ENCODE data around the gene ST8SIA5. TPM values are rescaled to one million over a fixed set of nuclear protein-coding genes. Genes with fewer than 3 reads are reported as not detected.

The ST8SIA5 gene
- total and polyA plus RNA-seq, 2 of the 4 experiments (the other 2 are of a cell fraction), result 0.03 TPM; not detected in 1

DNA sequence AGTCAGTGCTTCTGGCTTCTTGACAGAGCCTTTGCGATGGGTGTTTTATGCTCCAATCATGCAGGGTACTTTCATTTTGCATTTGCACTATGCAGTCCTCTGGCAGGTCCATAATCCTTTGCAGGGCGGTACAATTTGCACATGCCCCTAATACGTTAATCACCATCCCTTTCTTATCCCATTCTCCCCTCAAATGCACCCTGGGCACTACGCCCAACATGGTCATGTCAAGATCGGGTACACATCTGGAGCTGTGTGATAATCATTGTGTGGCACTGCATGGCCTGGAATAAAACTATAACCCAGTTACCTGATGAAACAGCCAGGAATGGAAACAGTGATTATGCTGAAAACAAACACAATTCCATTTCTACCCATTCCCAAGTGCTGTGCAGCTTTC, 127.5 kb downstream of the ST8SIA5 start:
- Histone ChIP-seq H2BK15ac (ENCODE audit: low read depth, low read length) (no peak overlapping the region), H2BK120ac (ENCODE audit: low read depth, low read length) (no peak overlapping the region), H3K14ac (replicated peaks; ENCODE audit: low read depth, low read length) (no peak overlapping the region), H3K4me2 (ENCODE audit: low read depth, low read length) (no peak overlapping the region), H3K4ac (ENCODE audit: low read depth, low read length) (no peak overlapping the region), H3K27me3 (ENCODE audit: control insufficient read depth, insufficient read depth, low read length) (no peaks in the 10 kb centered on the region), H3K79me1 (ENCODE audit: low read depth in 1 of 2, low read length in 2 of 2) (no peaks in the 10 kb centered on the region), H2AK9ac (replicated peaks; ENCODE audit: low read depth, low read length, poor library complexity) (no peak overlapping the region), H3K4me3 (ENCODE audit: insufficient read depth, low read depth, low read length) (no peak overlapping the region), H2BK5ac (ENCODE audit: low read depth, low read length, poor library complexity, severe bottlenecking) (no peak overlapping the region), H3K9me1 (ENCODE audit: insufficient read depth, low read length) (no peaks in the 10 kb centered on the region), H4K91ac (ENCODE audit: insufficient read depth, low read depth, low read length) (no peak overlapping the region), H3K23ac (ENCODE audit: low read depth, low read length) (no peak overlapping the region), H3K27ac (ENCODE audit: insufficient read depth, low read length) (no peak overlapping the region), H3K9me3 (ENCODE audit: control insufficient read depth, insufficient read depth, low read length) (no peaks in the 10 kb centered on the region), H3K18ac (ENCODE audit: low read depth, low read length) (no peak overlapping the region), H4K20me1 (ENCODE audit: insufficient read depth, low read length) (no peaks in the 10 kb centered on the region), H3K36me3 (ENCODE audit: control insufficient read depth, insufficient read depth, low read length) (no peaks in the 10 kb centered on the region), H2AK5ac (ENCODE audit: low read depth, low read length) (no peak overlapping the region), H3K56ac (ENCODE audit: extremely low read depth, insufficient read depth, low read length) (no peak overlapping the region), H4K5ac (ENCODE audit: low read depth, low read length) (no peak overlapping the region), H2BK20ac (ENCODE audit: low read depth, low read length) (no peak overlapping the region), H3K4me1 (ENCODE audit: control insufficient read depth, insufficient read depth, low read length) (no peaks in the 10 kb centered on the region), H3K9ac (ENCODE audit: low read depth, low read length) (no peak overlapping the region), H4K8ac (ENCODE audit: low read depth in 2 of 2, low read length in 2 of 2) (no peak overlapping the region), H2AFZ (replicated peaks; ENCODE audit: low read length, poor library complexity) (no peak overlapping the region)
- ATAC-seq (ENCODE audit: low read depth) (no peak), DNase-seq (no peak)
- no CpG with 5 or more reads among the region's 5 CpGs for WGBS, 2 experiments (ENCODE audit: extremely low coverage in 2 of 2, insufficient read length in 1 of 2)
- BruUV-seq (replicated peaks), result no TSS peak
- dilution Hi-C loops (cut with HindIII; ENCODE audit: low sequenced_read_pairs, unreplicated experiment), result no loop called here
- ChIA-PET POLR2A (ENCODE audit: unreplicated experiment) (interaction anchor here (0.6 kb wide), 1 partner anchor 516 kb away, joined by 5 read pairs; no protein-coding TSS in a partner anchor), CTCF (no interaction called here)
- in situ Hi-C loops (cut with MboI; ENCODE audit: low sequenced_read_pairs), result no loop called here
- TF ChIP-seq NFE2L2 (IDR thresholded peaks at IDR 0.05; ENCODE audit: low read depth, low read length) (no peak), RFX5 (IDR thresholded peaks at IDR 0.05; ENCODE audit: low read depth, low read length) (no peak), CEBPB (IDR thresholded peaks at IDR 0.05; ENCODE audit: low read depth, low read length) (no peak), CHD1 (IDR thresholded peaks at IDR 0.05; ENCODE audit: low read depth, low read length) (no peak), MXI1 (IDR thresholded peaks at IDR 0.05; ENCODE audit: borderline replicate concordance, low read depth, low read length) (no peak), MAFK (IDR thresholded peaks at IDR 0.05; ENCODE audit: low read depth, low read length) (no peak), MAZ (IDR thresholded peaks at IDR 0.05; ENCODE audit: borderline replicate concordance, low read depth, low read length) (no peak), RAD21 (IDR thresholded peaks at IDR 0.05; ENCODE audit: low read length) (no peak), POLR2A (IDR thresholded peaks at IDR 0.05; ENCODE audit: low read depth, low read length) (no peak), SMC3 (IDR thresholded peaks at IDR 0.05; ENCODE audit: low read depth, low read length) (no peak), RCOR1 (IDR thresholded peaks at IDR 0.05; ENCODE audit: insufficient replicate concordance, low read length) (no peak), FOS (IDR thresholded peaks at IDR 0.05; ENCODE audit: low read depth, low read length) (no peak), BHLHE40 (IDR thresholded peaks at IDR 0.05; ENCODE audit: low read depth, low read length) (no peak)
- TF ChIP-seq, protein P1, sequence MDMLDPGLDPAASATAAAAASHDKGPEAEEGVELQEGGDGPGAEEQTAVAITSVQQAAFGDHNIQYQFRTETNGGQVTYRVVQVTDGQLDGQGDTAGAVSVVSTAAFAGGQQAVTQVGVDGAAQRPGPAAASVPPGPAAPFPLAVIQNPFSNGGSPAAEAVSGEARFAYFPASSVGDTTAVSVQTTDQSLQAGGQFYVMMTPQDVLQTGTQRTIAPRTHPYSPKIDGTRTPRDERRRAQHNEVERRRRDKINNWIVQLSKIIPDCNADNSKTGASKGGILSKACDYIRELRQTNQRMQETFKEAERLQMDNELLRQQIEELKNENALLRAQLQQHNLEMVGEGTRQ (IDR thresholded peaks at IDR 0.05; ENCODE audit: low read depth, low read length), result no peak
- TF ChIP-seq, protein P2, sequence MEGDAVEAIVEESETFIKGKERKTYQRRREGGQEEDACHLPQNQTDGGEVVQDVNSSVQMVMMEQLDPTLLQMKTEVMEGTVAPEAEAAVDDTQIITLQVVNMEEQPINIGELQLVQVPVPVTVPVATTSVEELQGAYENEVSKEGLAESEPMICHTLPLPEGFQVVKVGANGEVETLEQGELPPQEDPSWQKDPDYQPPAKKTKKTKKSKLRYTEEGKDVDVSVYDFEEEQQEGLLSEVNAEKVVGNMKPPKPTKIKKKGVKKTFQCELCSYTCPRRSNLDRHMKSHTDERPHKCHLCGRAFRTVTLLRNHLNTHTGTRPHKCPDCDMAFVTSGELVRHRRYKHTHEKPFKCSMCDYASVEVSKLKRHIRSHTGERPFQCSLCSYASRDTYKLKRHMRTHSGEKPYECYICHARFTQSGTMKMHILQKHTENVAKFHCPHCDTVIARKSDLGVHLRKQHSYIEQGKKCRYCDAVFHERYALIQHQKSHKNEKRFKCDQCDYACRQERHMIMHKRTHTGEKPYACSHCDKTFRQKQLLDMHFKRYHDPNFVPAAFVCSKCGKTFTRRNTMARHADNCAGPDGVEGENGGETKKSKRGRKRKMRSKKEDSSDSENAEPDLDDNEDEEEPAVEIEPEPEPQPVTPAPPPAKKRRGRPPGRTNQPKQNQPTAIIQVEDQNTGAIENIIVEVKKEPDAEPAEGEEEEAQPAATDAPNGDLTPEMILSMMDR (conservative IDR thresholded peaks at IDR 0.05; ENCODE audit: low read depth, low read length), result no peak
- intact Hi-C loops (cut with micrococcal nuclease), result no loop called here
